ENCODE results near the gene UBB. TPM values are rescaled to one million over a fixed set of nuclear protein-coding genes. Genes with fewer than 3 reads are reported as not detected.

The UBB gene
- total and polyA plus RNA-seq, 10 donors: 697 to 1,795 (median 1,033) TPM

Other genes starting within 250 kb of the UBB start
- gene NCOR1, start 165.6 kb upstream of the UBB start, total RNA-seq: 100 to 1,000 TPM; 128 to 250 (median 152) TPM
- gene NCOR1, start 165.6 kb upstream of the UBB start, polyA plus RNA-seq: 10 to 100 TPM; 28.4 to 76.1 (median 37.2) TPM
- gene PIGL, start 163.9 kb upstream of the UBB start, total RNA-seq: 10 to 100 TPM; 36.4 to 81.9 (median 67.9) TPM
- 10 to 100 TPM; 14.5 to 22.3 (median 17.1) TPM for gene PIGL, start 163.9 kb upstream of the UBB start, polyA plus RNA-seq
- 10 to 100 TPM in 2 of 7 donors, 1 to 10 TPM in 5; 5.1 to 15.2 (median 9.5) TPM for gene CENPV, start 27.6 kb upstream of the UBB start, total RNA-seq
- 10 to 100 TPM; 18.7 to 24.5 (median 19.5) TPM for gene CENPV, start 27.6 kb upstream of the UBB start, polyA plus RNA-seq
- gene TRPV2, start 34.5 kb downstream of the UBB start, total RNA-seq: 10 to 100 TPM; 44.8 to 85.7 (median 50.2) TPM
- 10 to 100 TPM; 37.0 to 61.3 (median 55.0) TPM for gene TRPV2, start 34.5 kb downstream of the UBB start, polyA plus RNA-seq
- 10 to 100 TPM; 12.1 to 26.4 (median 22.3) TPM for gene LRRC75A, start 111.1 kb downstream of the UBB start, total RNA-seq
- 10 to 100 TPM in 1 of 3 donors, 1 to 10 TPM in 2; 4.2 to 10.5 (median 4.8) TPM for gene LRRC75A, start 111.1 kb downstream of the UBB start, polyA plus RNA-seq
- gene ZNF287, start 188.1 kb downstream of the UBB start, total RNA-seq: 10 to 100 TPM in 2 of 7 donors, 1 to 10 TPM in 5; 7.2 to 12.2 (median 9.1) TPM
- gene ZNF287, start 188.1 kb downstream of the UBB start, polyA plus RNA-seq: 10 to 100 TPM in 1 of 3 donors, 1 to 10 TPM in 2; 5.1 to 10.7 (median 5.9) TPM